Sigmoid colon (tissue), 7 donors: ENCODE results near the gene BTC. TPM values are rescaled to one million over a fixed set of nuclear protein-coding genes. Genes with fewer than 3 reads are reported as not detected.

Experiments
- DNase-seq: peaks from one replicate; pipeline ENCODE4 v3.0.0-alpha.2; 2019
- H3K27ac ChIP-seq, 4 donors: fragments of 200-600 bp; sonication (generic); one replicate each; pipeline ENCODE4 v1.5.1; 2016 to 2019; ENCODE audit warnings: mild to moderate bottlenecking in 1 of 4
- H3K27me3 ChIP-seq, 3 donors: fragments of 200-600 bp; sonication (generic); one replicate each; pipeline ENCODE4 v1.5.1; 2019; ENCODE audit warnings: mild to moderate bottlenecking in 1 of 3
- H3K36me3 ChIP-seq, 4 donors: fragments of 200-600 bp; sonication (generic); one replicate each; pipeline ENCODE4 v1.5.1; 2016 to 2019
- H3K4me1 ChIP-seq, 4 donors: fragments of 200-600 bp; sonication (generic); one replicate each; pipeline ENCODE4 v1.5.1; 2017 to 2019
- H3K4me3 ChIP-seq, 4 donors: fragments of 200-600 bp; sonication (generic); one replicate each; pipeline ENCODE4 v1.5.1; 2017 to 2019; ENCODE audit warnings: mild to moderate bottlenecking in 2 of 4, moderate library complexity in 1 of 4
- H3K9me3 ChIP-seq, 4 donors: fragments of 200-600 bp in 3 of 4; sonication (generic) in 3 of 4; one replicate each; pipeline versions ENCODE4 v1.5.1 to v1.6.1; 2013 to 2019
- EP300 ChIP-seq, 4 donors: sonication (generic); formaldehyde crosslinking; IDR thresholded peaks; one replicate each; pipeline ENCODE4 v1.6.1; 2017; ENCODE audit warnings: antibody characterized with exemption in 4 of 4
- POLR2A ChIP-seq, 2 donors: fragments of 450-650 bp; IDR thresholded peaks; one replicate each; pipeline ENCODE4 v1.6.1; 2016; ENCODE audit warnings: antibody characterized with exemption in 2 of 2, mild to moderate bottlenecking in 2 of 2, moderate library complexity in 2 of 2
- POLR2AphosphoS5 ChIP-seq, 4 donors: sonication (generic); formaldehyde crosslinking; IDR thresholded peaks; one replicate each; pipeline ENCODE4 v1.6.1; 2017; ENCODE audit warnings: antibody characterized with exemption in 4 of 4
- WGBS, 2 donors: extraction: QIAGEN DNeasy Blood & Tissue Kit; methylation state at CpG; one replicate each; pipeline ENCODE4 v1.1.7; 2013; 5-methylcytosine and 5-hydroxymethylcytosine counted together
- intact Hi-C: fragments of 100-400 bp; cut with DNase I; formaldehyde crosslinking; loops from one replicate; pipeline ENCODE4 v1.15.1; 2023
- polyA plus RNA-seq, 3 donors: library from polyadenylated mRNA; stranded (reverse); fragments of 200-250 nt; gene quantifications; one replicate each; pipeline ENCODE4 v1.2.3, GENCODE V29; 2013
- total RNA-seq, 4 donors: library from RNA; depleted of rRNA; stranded (reverse); fragments of >200 nt; gene quantifications; one replicate each; pipeline ENCODE4 v1.1.0, GENCODE V29; 2016
- TF ChIP-seq, protein P1 (sequence below), 4 experiments: fragments of 450-650 bp in 3 of 4; fragments of 200-600 bp in 1 of 4; IDR thresholded peaks; one replicate each; pipeline ENCODE4 v1.5.1; 2016 to 2019; ENCODE audit warnings: antibody characterized with exemption in 4 of 4, mild to moderate bottlenecking in 3 of 4, moderate library complexity in 2 of 4
- donor health status: healthy with polysubstance abuse.
- donor health status: Bipolar disorder and iron deficiency.
- donor health status: healthy.

Gene BTC
- total and polyA plus RNA-seq, 7 donors: 0.69 to 102 (median 42.2) TPM

DNA sequence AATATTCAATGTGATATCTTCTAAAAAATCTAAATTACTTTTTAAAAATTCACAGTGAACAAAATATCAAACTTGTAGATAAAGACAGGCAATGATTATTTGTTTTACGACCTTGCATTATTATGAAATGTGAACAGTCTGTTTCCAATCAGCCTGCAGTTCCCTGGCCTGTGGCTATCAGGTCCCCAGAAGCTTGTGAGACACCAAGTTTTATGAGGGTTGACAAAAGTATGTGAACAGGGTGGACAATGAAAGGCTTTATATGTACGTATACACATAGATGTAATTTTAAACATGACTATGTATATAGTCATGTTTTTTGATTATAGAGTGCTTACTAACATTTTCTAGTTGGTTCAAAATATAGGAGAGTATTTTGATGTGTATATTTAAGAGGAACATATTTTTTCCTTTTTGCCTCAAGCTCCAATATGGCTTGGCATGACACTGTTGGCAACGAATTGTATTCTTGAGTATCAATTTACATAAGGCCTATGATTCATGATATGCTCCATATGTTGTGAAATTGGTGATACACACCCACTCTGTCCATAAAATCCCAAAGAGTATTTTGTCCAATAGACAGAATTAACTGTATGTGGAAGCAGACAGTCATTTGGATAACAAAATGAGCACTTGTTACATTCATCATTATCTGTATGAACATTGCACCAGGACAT, 55.7 kb downstream of the BTC start:
- no peaks in the 10 kb centered on the region for H3K9me3 ChIP-seq
- intact Hi-C loops: no loop called here
- TF ChIP-seq POLR2AphosphoS5 (IDR thresholded peaks at IDR 0.05): no peak
- TF ChIP-seq EP300 (IDR thresholded peaks at IDR 0.05): no peak
- TF ChIP-seq, protein P1, sequence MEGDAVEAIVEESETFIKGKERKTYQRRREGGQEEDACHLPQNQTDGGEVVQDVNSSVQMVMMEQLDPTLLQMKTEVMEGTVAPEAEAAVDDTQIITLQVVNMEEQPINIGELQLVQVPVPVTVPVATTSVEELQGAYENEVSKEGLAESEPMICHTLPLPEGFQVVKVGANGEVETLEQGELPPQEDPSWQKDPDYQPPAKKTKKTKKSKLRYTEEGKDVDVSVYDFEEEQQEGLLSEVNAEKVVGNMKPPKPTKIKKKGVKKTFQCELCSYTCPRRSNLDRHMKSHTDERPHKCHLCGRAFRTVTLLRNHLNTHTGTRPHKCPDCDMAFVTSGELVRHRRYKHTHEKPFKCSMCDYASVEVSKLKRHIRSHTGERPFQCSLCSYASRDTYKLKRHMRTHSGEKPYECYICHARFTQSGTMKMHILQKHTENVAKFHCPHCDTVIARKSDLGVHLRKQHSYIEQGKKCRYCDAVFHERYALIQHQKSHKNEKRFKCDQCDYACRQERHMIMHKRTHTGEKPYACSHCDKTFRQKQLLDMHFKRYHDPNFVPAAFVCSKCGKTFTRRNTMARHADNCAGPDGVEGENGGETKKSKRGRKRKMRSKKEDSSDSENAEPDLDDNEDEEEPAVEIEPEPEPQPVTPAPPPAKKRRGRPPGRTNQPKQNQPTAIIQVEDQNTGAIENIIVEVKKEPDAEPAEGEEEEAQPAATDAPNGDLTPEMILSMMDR (IDR thresholded peaks at IDR 0.05): no peak
- TF ChIP-seq POLR2A (IDR thresholded peaks at IDR 0.05): no peak
- WGBS, 2 donors: 69 to 77% methylated on average over 3 of the region's 3 CpGs
- no peaks in the 10 kb centered on the region for H3K36me3 ChIP-seq
- H3K27ac ChIP-seq: peak overlapping the region in 1 of 4 donors; percentile 68
- no peaks in the 10 kb centered on the region for H3K27me3 ChIP-seq
- no peak for DNase-seq
- no peak overlapping the region for H3K4me3 ChIP-seq
- peaks cover 0 to 46% (median 27%) of the 10 kb centered on the region in 4 donors for H3K4me1 ChIP-seq

DNA sequence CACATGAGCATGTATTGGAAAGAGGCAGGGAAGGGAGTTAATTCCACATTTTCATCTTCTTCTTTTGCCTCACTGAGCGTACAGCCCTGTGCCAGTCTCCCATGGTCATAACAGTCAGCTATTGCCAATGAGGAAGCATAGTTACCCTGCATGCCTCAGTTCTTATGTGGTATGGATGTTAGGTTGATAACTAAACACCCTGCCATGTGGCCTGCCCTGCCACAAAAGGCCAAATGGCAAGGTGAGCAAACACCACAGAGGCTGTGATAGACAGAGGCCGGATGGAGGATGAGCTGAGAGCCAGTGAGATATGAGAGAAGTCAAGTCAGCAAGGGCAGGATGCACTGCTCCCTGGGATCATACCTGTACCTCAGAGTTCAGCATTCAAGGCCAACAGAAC, 59.3 kb downstream of the BTC start:
- Histone ChIP-seq H3K27me3 (no peaks in the 10 kb centered on the region), H3K9me3 (no peaks in the 10 kb centered on the region), H3K27ac (no peak overlapping the region), H3K4me1 (peaks cover 0 to 14% (median 6%) of the 10 kb centered on the region in 4 donors), H3K4me3 (no peak overlapping the region), H3K36me3 (no peaks in the 10 kb centered on the region)
- 86 to 87% methylated on average over 2 of the region's 2 CpGs for whole genome bisulfite sequencing, 2 donors
- no peak for DNase-seq
- intact Hi-C loops: no loop called here
- no peak for TF ChIP-seq POLR2AphosphoS5 (IDR thresholded peaks at IDR 0.05)

DNA sequence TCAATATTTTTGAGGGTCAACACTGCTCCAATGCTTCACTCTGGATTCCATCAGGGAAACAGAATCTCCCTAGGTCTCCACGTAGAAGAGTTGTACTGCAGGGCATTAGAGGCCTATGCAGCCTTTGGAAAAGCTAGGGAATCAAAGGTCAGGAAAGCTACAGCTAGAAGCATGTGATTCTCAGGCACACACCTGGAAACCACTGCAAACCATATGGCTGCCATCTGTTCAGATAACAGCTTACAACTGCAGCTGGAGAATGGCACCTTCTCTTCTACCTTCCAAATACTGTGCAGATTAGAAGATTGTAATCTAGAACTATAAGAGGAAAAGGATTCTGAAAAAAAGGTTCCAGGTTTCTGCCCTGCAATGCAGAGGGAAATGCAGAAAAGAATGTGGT, 60.6 kb downstream of the BTC start:
- no peaks in the 10 kb centered on the region for H3K36me3 ChIP-seq
- H3K4me3 ChIP-seq: no peak overlapping the region
- H3K9me3 ChIP-seq: no peaks in the 10 kb centered on the region
- no peaks in the 10 kb centered on the region for H3K27me3 ChIP-seq
- H3K4me1 ChIP-seq: peaks cover 0 to 4% (median 2%) of the 10 kb centered on the region in 4 donors
- intact Hi-C loops: no loop called here
- TF ChIP-seq EP300 (IDR thresholded peaks at IDR 0.05) (no peak), POLR2AphosphoS5 (IDR thresholded peaks at IDR 0.05) (no peak), POLR2A (IDR thresholded peaks at IDR 0.05) (no peak)
- TF ChIP-seq, protein P1 (IDR thresholded peaks at IDR 0.05): no peak
- 23 to 60% methylated on average over 1 of the region's 1 CpG for WGBS, 2 donors
- no peak for DNase-seq
- no peak overlapping the region for H3K27ac ChIP-seq

DNA sequence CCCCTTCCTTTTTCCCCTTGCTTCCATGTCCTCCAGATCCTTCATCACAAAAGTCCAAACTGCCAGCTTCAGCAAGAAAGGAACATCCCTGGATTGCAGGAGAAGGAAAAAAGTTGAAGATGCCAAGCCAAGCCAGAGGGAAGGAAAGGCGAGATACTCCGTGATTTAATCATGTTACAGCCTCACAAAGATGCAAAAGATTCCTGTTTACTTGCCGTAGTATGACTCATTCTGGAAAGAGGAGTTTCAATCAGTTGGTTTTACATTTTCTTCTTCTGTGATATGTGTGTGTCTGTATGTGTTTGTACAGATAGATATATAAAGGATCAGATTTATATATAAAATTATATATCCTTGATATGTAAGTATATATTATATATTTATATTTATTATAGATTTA, 69.3 kb downstream of the BTC start:
- H3K4me1 ChIP-seq: no peaks in the 10 kb centered on the region
- WGBS, 2 donors: 70 to 83% methylated on average over 3 of the region's 3 CpGs
- H3K9me3 ChIP-seq: no peaks in the 10 kb centered on the region
- H3K27me3 ChIP-seq: no peaks in the 10 kb centered on the region
- TF ChIP-seq EP300 (IDR thresholded peaks at IDR 0.05): no peak
- TF ChIP-seq POLR2AphosphoS5 (IDR thresholded peaks at IDR 0.05): no peak
- TF ChIP-seq POLR2A (IDR thresholded peaks at IDR 0.05): no peak
- TF ChIP-seq, protein P1 (IDR thresholded peaks at IDR 0.05): no peak
- H3K4me3 ChIP-seq: no peak overlapping the region
- no peaks in the 10 kb centered on the region for H3K36me3 ChIP-seq
- no peak overlapping the region for H3K27ac ChIP-seq
- intact Hi-C loops: no loop called here
- DNase-seq: no peak

DNA sequence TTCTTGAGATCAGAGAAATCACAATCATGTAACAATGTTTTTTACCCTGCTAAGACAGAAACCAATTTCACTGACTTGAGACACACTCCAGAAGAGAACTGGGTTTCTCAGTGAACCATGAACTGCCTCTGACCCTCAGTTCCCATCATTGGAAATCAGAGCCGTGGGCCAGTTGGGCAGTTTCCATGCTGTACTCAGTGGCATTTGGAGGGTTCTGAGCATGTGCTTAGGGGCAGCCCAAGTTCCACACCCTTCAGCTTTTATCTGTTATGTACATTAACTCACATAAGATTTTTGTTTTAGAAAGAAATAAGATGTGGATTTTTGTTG, 77.9 kb downstream of the BTC start:
- H3K27ac ChIP-seq: peak overlapping the region; percentile 44 to 70 (median 66)

More for the DNA sequence above, 77.9 kb downstream of the BTC start:
- intact Hi-C loops: no loop called here
- no peaks in the 10 kb centered on the region for H3K27me3 ChIP-seq
- H3K4me1 ChIP-seq: peaks cover 0 to 24% (median 15%) of the 10 kb centered on the region in 4 donors
- H3K36me3 ChIP-seq: no peaks in the 10 kb centered on the region
- H3K4me3 ChIP-seq: no peak overlapping the region
- WGBS, 2 donors: 68 to 71% methylated on average over 1 of the region's 1 CpG
- no peak for TF ChIP-seq EP300 (IDR thresholded peaks at IDR 0.05)
- peaks cover 0 to 5% (median 1%) of the 10 kb centered on the region in 4 donors for H3K9me3 ChIP-seq
- DNase-seq: no peak
